Activated CD4-positive, alpha-beta T cell treated with anti-CD3 and anti-CD28 coated beads, Interleukin-2, amount 50 U/mL, for 24 hours (primary cell): ENCODE data around the gene ASPG.

Experiments used
- DNase-seq, 2 donors: peaks; one replicate each; pipeline ENCODE4 v3.0.0-alpha.2; 2020; ENCODE audit warnings: low read depth in 1 of 2, low spot score in 1 of 2

The ASPG gene

DNA sequence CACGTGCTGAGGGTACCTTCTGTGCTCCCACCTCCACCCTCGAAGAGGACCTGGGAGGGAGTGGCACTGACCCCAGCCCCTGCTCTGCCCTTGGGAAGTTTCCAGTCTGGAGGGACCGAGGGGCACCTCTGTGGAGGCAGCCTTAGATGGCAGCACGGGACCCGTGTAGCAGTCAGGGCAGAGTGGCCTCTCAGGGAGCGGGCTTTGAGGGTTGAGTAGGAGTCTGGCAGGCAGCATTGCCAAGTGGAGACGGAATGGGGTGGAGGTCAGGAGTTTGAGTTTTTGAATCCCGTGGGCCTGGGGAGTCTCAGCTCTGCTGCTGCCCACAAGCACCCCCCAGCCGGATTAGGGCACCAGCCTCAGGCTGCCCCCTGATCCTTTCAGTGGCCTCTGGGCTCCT, 74.5 kb downstream of the ASPG start:
- DNase-seq: no peak

DNA sequence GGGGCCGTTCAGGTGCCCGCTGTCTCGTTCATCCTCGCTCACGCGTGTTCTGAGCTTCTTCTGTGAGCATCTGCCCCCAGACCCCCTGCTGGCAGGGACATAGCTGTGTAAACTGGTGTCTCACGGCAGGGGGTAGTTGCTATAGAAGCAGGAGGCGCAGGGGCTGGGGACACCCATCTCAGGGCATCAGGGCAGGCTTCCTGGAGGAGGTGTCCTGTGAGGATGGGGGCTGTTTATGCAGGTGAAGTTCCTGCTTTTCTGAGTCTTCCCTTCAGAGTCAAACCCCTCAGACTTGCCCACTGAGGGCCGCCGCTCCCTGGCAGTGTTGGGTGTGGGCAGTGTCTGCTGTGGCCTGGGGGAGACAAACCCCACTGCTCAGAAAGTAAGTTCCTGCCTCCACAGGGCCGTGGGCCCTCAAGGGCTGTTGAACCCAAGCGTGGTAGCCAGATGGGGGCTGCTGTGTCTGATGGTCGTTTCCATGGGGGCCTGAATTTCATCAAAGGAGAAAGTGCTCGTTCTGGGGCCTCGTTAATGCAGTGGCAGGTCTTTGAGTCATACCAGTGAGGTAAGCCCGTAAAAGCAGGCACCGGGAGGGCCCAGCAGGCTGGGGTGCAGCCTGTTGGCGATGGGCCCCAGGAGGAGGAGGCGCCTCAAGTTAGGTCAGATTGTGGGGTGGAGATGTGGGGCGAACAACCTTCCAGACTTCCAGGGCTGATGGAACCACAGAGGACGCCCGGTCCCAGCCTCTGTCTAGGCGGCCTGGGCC, 76.3 kb downstream of the ASPG start:
- DNase-seq: no peak

DNA sequence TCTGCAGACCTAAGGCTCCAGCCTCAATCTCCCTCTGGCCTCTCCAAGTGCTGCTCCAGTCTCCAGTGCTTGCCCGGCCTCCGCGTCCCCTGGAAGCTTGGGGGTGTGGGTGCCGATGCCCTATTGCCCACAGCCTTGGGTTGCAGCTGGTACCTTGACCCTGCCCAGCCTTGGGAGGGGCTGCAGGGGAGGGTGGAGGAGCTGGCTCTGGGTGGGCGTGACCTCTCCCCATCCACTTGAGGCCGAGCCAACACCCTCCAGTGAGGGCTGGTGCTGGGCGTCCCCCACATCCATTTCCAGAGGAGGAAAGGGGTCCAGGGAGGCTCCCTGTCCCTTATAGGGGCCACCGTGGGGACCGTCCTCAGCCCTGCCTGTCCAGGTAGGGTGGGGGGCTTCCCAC, 77.0 kb downstream of the ASPG start:
- no peak for DNase-seq

DNA sequence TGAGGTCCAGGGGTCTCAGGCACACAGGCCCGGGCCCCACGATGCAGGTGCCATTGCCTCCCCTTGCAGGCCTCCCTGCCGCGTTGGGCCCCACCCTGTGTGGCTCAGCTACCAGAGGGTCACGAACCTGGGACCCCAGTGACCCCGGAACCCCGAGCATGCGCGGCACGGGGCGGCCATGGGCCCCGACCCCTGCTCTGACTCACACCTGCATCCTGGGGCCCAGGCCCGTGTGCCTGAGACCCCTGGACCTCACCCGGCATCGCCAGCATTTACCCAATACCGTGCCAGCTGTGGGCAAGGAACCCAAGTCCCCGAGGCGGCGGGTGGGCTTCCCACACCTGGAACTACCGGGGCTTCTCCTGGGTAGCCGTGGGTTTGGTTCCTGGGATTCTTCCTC, 78.0 kb downstream of the ASPG start:
- DNase-seq: no peak

DNA sequence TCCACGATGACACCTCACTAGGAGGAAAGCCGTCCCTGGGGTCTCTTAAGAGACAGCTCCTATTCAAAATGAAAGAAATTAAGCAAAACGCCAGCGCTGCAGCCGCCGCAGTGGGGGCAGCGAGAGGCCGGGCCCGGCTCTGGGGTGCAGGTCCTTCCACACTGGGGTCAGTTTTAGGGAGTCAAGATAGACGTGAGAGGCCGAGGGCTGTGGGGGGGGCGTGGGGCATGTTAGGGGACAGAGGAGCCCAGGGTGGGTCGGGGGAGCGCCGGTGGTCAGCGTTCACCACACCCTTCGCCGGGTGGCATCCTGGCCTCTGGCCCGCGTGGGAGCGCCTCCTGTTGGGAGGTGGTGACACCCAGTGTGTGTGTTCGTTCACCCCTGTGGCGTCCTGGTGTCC, 78.5 kb downstream of the ASPG start:
- DNase-seq: no peak

DNA sequence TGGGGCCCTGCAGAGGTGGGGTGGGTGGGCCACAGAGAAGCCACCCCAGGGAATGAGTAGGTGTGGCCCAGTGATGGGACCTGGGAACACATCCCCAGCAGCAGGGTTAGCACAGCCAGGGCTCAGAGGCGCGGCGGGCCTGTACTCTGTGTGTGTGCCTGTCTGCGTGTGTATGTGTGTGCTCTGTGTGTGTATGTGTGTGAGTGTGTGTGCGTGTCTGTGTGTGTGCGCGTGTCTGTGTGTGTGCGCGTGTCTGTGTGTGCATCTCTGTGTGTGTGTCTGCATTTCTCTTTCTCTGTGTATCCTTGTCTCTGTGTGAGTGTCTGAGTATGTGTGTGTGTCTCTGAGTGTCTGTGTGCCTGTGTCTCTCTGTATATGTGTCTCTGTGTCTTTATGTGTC, 79.0 kb downstream of the ASPG start:
- DNase-seq: no peak
